Right forelimb (tissue), 1 donor: ENCODE results near the gene UBE2U.
"Not testable (repeated sequence)": the region's sequence is repeated elsewhere in the genome, so short reads cannot be mapped to it uniquely, and the experiment has no call there.

Source experiments
- DNase-seq: peaks from one replicate; pipeline ENCODE4 v3.0.0-alpha.2; 2018

UBE2U gene

GRCh38 chr1:64194168-64195080, 9.0 kb upstream of the UBE2U start:
- peak; percentile 12 for DNase-seq

GRCh38 chr1:64195081-64195395, 8.4 kb upstream of the UBE2U start:
- DNase-seq, result no peak

GRCh38 chr1:64196074-64196870, 7.2 kb upstream of the UBE2U start:
- no peak for DNase-seq

GRCh38 chr1:64197076-64197475, 6.3 kb upstream of the UBE2U start:
- no peak for DNase-seq

GRCh38 chr1:64199154-64199553, 4.3 kb upstream of the UBE2U start:
- DNase-seq, result no peak

GRCh38 chr1:64200064-64200463, 3.4 kb upstream of the UBE2U start:
- no peak for DNase-seq

- DNase-seq, result no peak
These were observed 5.8 kb downstream of the UBE2U start for GRCh38 chr1:64209221-64209620.

GRCh38 chr1:64212031-64212430, 8.6 kb downstream of the UBE2U start:
- DNase-seq, result no peak

- DNase-seq, result no peak
These were observed 12.2 kb downstream of the UBE2U start for GRCh38 chr1:64215576-64215975.

- no peak for DNase-seq
These were observed 16.8 kb downstream of the UBE2U start for GRCh38 chr1:64220241-64220640.

- DNase-seq, result no peak
These were observed 20.1 kb downstream of the UBE2U start for GRCh38 chr1:64223329-64224151.

GRCh38 chr1:64224236-64224635, 20.8 kb downstream of the UBE2U start:
- DNase-seq, result not testable (repeated sequence)

GRCh38 chr1:64228167-64228957, 24.9 kb downstream of the UBE2U start:
- DNase-seq, result no peak

- no peak for DNase-seq
These were observed 25.9 kb downstream of the UBE2U start for GRCh38 chr1:64229307-64229706.

GRCh38 chr1:64231153-64231552, 27.7 kb downstream of the UBE2U start:
- no peak for DNase-seq

- DNase-seq, result no peak
These were observed 28.2 kb downstream of the UBE2U start for GRCh38 chr1:64231654-64232053.

- no peak for DNase-seq
These were observed 31.3 kb downstream of the UBE2U start for GRCh38 chr1:64234714-64235113.

GRCh38 chr1:64235181-64235580, 31.8 kb downstream of the UBE2U start:
- DNase-seq, result no peak

- DNase-seq, result no peak
These were observed 32.5 kb downstream of the UBE2U start for GRCh38 chr1:64235910-64236309.

GRCh38 chr1:64236541-64236954, 33.1 kb downstream of the UBE2U start:
- no peak for DNase-seq

- not testable (repeated sequence) for DNase-seq
These were observed 36.1 kb downstream of the UBE2U start for GRCh38 chr1:64239519-64239918.

GRCh38 chr1:64240206-64240605, 36.8 kb downstream of the UBE2U start:
- no peak for DNase-seq
